SK-N-SH (cell line): Measurements from ENCODE around the gene TRIP13. TPM values are rescaled to one million over a fixed set of nuclear protein-coding genes. Genes with fewer than 3 reads are reported as not detected.

Experiments used
- CTCF ChIA-PET: fragments of 300-600, 350-600 bp; formaldehyde crosslinking; extraction: SDS; loops from one replicate; lab custom pipeline; 2021; lab: Yijun Ruan, JAX
- POLR2A ChIA-PET: fragments of 350-600 bp; sonication (Branson Sonifier 250); formaldehyde crosslinking; extraction: SDS; loops from one replicate; lab custom pipeline; 2020; ENCODE audit warnings: antibody characterized with exemption, inconsistent platforms; lab: Yijun Ruan, JAX
- DNase-seq: peaks from one replicate; pipeline ENCODE4 v3.0.0; 2012
- H2AFZ ChIP-seq: fragments of 200-600 bp; sonication (generic); 2 replicates; pipeline ENCODE4 v1.8.1; 2016; ENCODE audit warnings: antibody characterized with exemption, mild to moderate bottlenecking, low read depth
- H3F3A ChIP-seq: fragments of 200-600 bp; sonication (generic); replicated peaks from 2 replicates; pipeline ENCODE3; 2016; ENCODE audit warnings: antibody characterized with exemption, mild to moderate bottlenecking; ENCODE audit not compliant: insufficient read depth
- H3K27ac ChIP-seq, 2 experiments: fragments of 200-500 bp in 1 of 2; fragments of 200-600 bp in 1 of 2; sonication (Bioruptor generic) in 1 of 2; sonication (generic), shearing (Covaris generic) in 1 of 2; 2 replicates each; pipeline versions ENCODE4 v1.5.1 to v1.6.1; 2014 to 2016; ENCODE audit warnings: low read depth in 2 of 2, inconsistent platforms in 1 of 2, low read length in 1 of 2, mild to moderate bottlenecking in 1 of 2, mixed read lengths in 1 of 2
- H3K27me3 ChIP-seq: fragments of 200-600 bp; sonication (generic), shearing (Covaris generic); 2 replicates; pipeline ENCODE4 v1.6.1; 2016; ENCODE audit warnings: mixed run types; ENCODE audit not compliant: insufficient read depth
- H3K36me3 ChIP-seq, 2 experiments: fragments of 200-500 bp in 1 of 2; fragments of 200-600 bp in 1 of 2; sonication (Bioruptor generic) in 1 of 2; sonication (generic) in 1 of 2; replicated peaks in 1 of 2; 2 replicates each; pipeline versions ENCODE3 to v1.5.1; 2014 to 2016; ENCODE audit warnings: low read length in 1 of 2, mild to moderate bottlenecking in 1 of 2; ENCODE audit not compliant: insufficient read depth in 2 of 2, control insufficient read depth in 1 of 2
- H3K4me1 ChIP-seq, 2 experiments: fragments of 200-500 bp in 1 of 2; fragments of 200-600 bp in 1 of 2; sonication (Bioruptor generic) in 1 of 2; sonication (generic), shearing (Covaris generic) in 1 of 2; 2 replicates each; pipeline versions ENCODE4 v1.5.1 to v1.6.1; 2014 to 2016; ENCODE audit warnings: low read depth in 1 of 2, low read length in 1 of 2, mixed run types in 1 of 2; ENCODE audit not compliant: insufficient read depth in 2 of 2, control insufficient read depth in 1 of 2
- H3K4me2 ChIP-seq: fragments of 200-600 bp; sonication (generic), shearing (Covaris generic); 2 replicates; pipeline ENCODE4 v1.6.1; 2017; ENCODE audit warnings: mixed run types
- H3K4me3 ChIP-seq, 2 experiments: fragments of 200-500 bp in 1 of 2; fragments of 200-600 bp in 1 of 2; sonication (Bioruptor generic) in 1 of 2; sonication (generic), shearing (Covaris generic) in 1 of 2; 2 replicates each; pipeline versions ENCODE4 v1.5.1 to v1.8.1; 2014 to 2016; ENCODE audit warnings: low read depth in 2 of 2, inconsistent platforms in 1 of 2, low read length in 1 of 2, mild to moderate bottlenecking in 1 of 2, mixed read lengths in 1 of 2, moderate library complexity in 1 of 2
- H3K79me2 ChIP-seq: fragments of 200-600 bp; sonication (generic); 2 replicates; pipeline ENCODE4 v1.8.1; 2017; ENCODE audit warnings: mild to moderate bottlenecking; ENCODE audit not compliant: insufficient read depth
- H3K9ac ChIP-seq: fragments of 200-600 bp; sonication (generic); 2 replicates; pipeline ENCODE4 v1.6.1; 2017; ENCODE audit warnings: mixed run types
- H3K9me2 ChIP-seq: fragments of 200-600 bp; sonication (generic); 2 replicates; pipeline ENCODE4 v1.6.1; 2017; ENCODE audit warnings: mixed run types
- H3K9me3 ChIP-seq: fragments of 200-600 bp; sonication (generic); 2 replicates; pipeline ENCODE4 v1.6.1; 2017; ENCODE audit warnings: mixed run types, mild to moderate bottlenecking, moderate library complexity
- H4K20me1 ChIP-seq: fragments of 200-600 bp; sonication (generic); 2 replicates; pipeline ENCODE4 v1.6.1; 2017; ENCODE audit warnings: mild to moderate bottlenecking, mixed run types; ENCODE audit not compliant: insufficient read depth
- CTCF ChIP-seq: fragments of 200-600 bp; sonication (generic); IDR thresholded peaks from 2 replicates; pipeline ENCODE4 v1.6.1; 2017; ENCODE audit warnings: antibody characterized with exemption, mild to moderate bottlenecking, moderate library complexity
- EP300 ChIP-seq, 2 experiments: IDR thresholded peaks; 2 replicates each; pipeline versions ENCODE4 v1.4.0 to v1.6.1; 2012; ENCODE audit warnings: borderline replicate concordance in 1 of 2, low read depth in 1 of 2, low read length in 1 of 2
- EZH2phosphoT487 ChIP-seq: fragments of 200-600 bp; sonication (generic); IDR thresholded peaks from 2 replicates; pipeline ENCODE4 v1.6.1; 2017; ENCODE audit warnings: low read depth, mixed run types, mild to moderate bottlenecking, antibody characterized with exemption, moderate library complexity, borderline replicate concordance
- FOSL2 ChIP-seq: IDR thresholded peaks from 2 replicates; pipeline ENCODE4 v1.4.0; 2012; ENCODE audit warnings: low read depth, mild to moderate bottlenecking, moderate library complexity, borderline replicate concordance
- GATA2 ChIP-seq: sonication (generic); formaldehyde crosslinking; IDR thresholded peaks from 2 replicates; pipeline ENCODE4 v1.5.0; 2020; ENCODE audit warnings: mild to moderate bottlenecking, missing genetic modification reagents
- IRF3 ChIP-seq: fragments of 150-350 bp; IDR thresholded peaks from 2 replicates; pipeline ENCODE4 v1.6.1; 2016; ENCODE audit warnings: mild to moderate bottlenecking, low read depth, low read length
- JUND ChIP-seq: IDR thresholded peaks from 2 replicates; pipeline ENCODE4 v1.4.0; 2012
- MXI1 ChIP-seq: IDR thresholded peaks from 2 replicates; pipeline ENCODE4 v1.6.1; 2012; ENCODE audit warnings: mild to moderate bottlenecking, low read depth, low read length, improper control_type of control experiment
- NRF1 ChIP-seq: IDR thresholded peaks from 2 replicates; pipeline ENCODE4 v1.6.1; 2012; ENCODE audit warnings: low read depth, mild to moderate bottlenecking, low read length
- POLR2AphosphoS5 ChIP-seq: IDR thresholded peaks from 2 replicates; pipeline ENCODE4 v1.6.1; 2012; ENCODE audit warnings: low read depth, low read length
- REST ChIP-seq: IDR thresholded peaks from 2 replicates; pipeline ENCODE4 v1.6.1; 2012; ENCODE audit warnings: mild to moderate bottlenecking, low read depth, low read length, moderate library complexity
- RFX5 ChIP-seq: IDR thresholded peaks from 2 replicates; pipeline ENCODE4 v1.6.1; 2012; ENCODE audit warnings: mild to moderate bottlenecking, improper control_type of control experiment, low read length
- TAF1 ChIP-seq: IDR thresholded peaks from 2 replicates; pipeline ENCODE4 v1.6.1; 2012; ENCODE audit warnings: low read depth, mild to moderate bottlenecking, low read length, moderate library complexity, borderline replicate concordance
- TCF12 ChIP-seq: IDR thresholded peaks from 2 replicates; pipeline ENCODE4 v1.4.0; 2012
- TEAD4 ChIP-seq: IDR thresholded peaks from 2 replicates; pipeline ENCODE4 v1.4.0; 2012; ENCODE audit warnings: mild to moderate bottlenecking, borderline replicate concordance; ENCODE audit not compliant: insufficient read depth
- USF1 ChIP-seq: IDR thresholded peaks from 2 replicates; pipeline ENCODE4 v1.4.0; 2012; ENCODE audit warnings: low read depth, borderline replicate concordance
- YY1 ChIP-seq: IDR thresholded peaks from 2 replicates; pipeline ENCODE4 v1.4.0; 2012; ENCODE audit warnings: low read depth, mild to moderate bottlenecking
- ZBTB33 ChIP-seq: IDR thresholded peaks from 2 replicates; pipeline ENCODE4 v1.4.0; 2012; ENCODE audit warnings: low read depth, borderline replicate concordance
- WGBS: methylation state at CpG from one replicate; pipeline ENCODE4 v1.1.6; 2017; ENCODE audit warnings: low lambda C conversion rate; 5-methylcytosine and 5-hydroxymethylcytosine counted together
- polyA plus RNA-seq, 3 experiments: library from polyadenylated mRNA; depleted of rRNA; stranded (reverse); fragments of >200 nt; gene quantifications; 2 replicates each; pipeline ENCODE4 v1.2.3, GENCODE V29; 2012

Gene TRIP13
- polyA plus RNA-seq, 1 of the 3 experiments (the other 2 are of a cell fraction): 24.1 TPM

- H3F3A ChIP-seq: no peaks in the 10 kb centered on the region
- H3K36me3 ChIP-seq: peaks cover 0 to 35% of the 10 kb centered on the region in 2 experiments
- H3K4me1 ChIP-seq: no peaks in the 10 kb centered on the region
- H3K79me2 ChIP-seq: no peaks in the 10 kb centered on the region
- CTCF ChIA-PET: no interaction called here
- H3K27ac ChIP-seq: no peak overlapping the region
- H3K27me3 ChIP-seq: no peaks in the 10 kb centered on the region; the same call in 1 of the 2 replicates
- no peaks in the 10 kb centered on the region for H3K9me3 ChIP-seq
- H4K20me1 ChIP-seq: no peaks in the 10 kb centered on the region
- no peak overlapping the region for H3K9ac ChIP-seq
- POLR2A ChIA-PET: no interaction called here
- TF ChIP-seq USF1 (no peak), MXI1 (no peak), POLR2AphosphoS5 (no peak), REST (no peak), NRF1 (no peak), YY1 (no peak), TEAD4 (no peak), ZBTB33 (no peak), JUND (no peak), EP300 (IDR thresholded peaks at IDR 0.05; ENCODE audit: borderline replicate concordance in 1 of 2, low read depth in 1 of 2, low read length in 1 of 2) (no peak), GATA2 (CRISPR knock-in tag) (no peak), TCF12 (no peak), CTCF (no peak), RFX5 (no peak), IRF3 (no peak), EZH2phosphoT487 (no peak), TAF1 (no peak), FOSL2 (no peak)
- TF ChIP-seq, all 33 proteins: peak for 0
- DNase-seq: no peak
- WGBS: 93% methylated on average over 15 of the region's 15 CpGs
- Histone ChIP-seq H3K4me3 (no peak overlapping the region), H2AFZ (no peak overlapping the region), H3K9me2 (no peaks in the 10 kb centered on the region), H3K4me2 (no peak overlapping the region)
Observed at GRCh38 chr5:860506-861150, 32.1 kb upstream of the TRIP13 start.
